HFFc6 (cell line): ENCODE measurements around the gene ATXN10. TPM values are rescaled to one million over a fixed set of nuclear protein-coding genes. Genes with fewer than 3 reads are reported as not detected.

Experiments used
- DNase-seq: peaks from one replicate; pipeline ENCODE4 v3.0.0-alpha.2; 2018
- H3K27ac Mint-ChIP-seq: 2 replicates; pipeline ENCODE4 v1.8.0; 2020; ENCODE audit warnings: mild to moderate bottlenecking, mixed read lengths
- H3K27me3 Mint-ChIP-seq: 2 replicates; pipeline ENCODE4 v1.8.0; 2021; ENCODE audit warnings: mild to moderate bottlenecking, moderate library complexity, mixed read lengths; ENCODE audit not compliant: insufficient read depth
- H3K36me3 Mint-ChIP-seq: 2 replicates; pipeline ENCODE4 v1.8.0; 2021; ENCODE audit warnings: low read depth, mixed read lengths
- H3K4me1 Mint-ChIP-seq: 2 replicates; pipeline ENCODE4 v1.8.0; 2020; ENCODE audit warnings: low read depth, mixed read lengths
- H3K4me3 Mint-ChIP-seq: 2 replicates; pipeline ENCODE4 v1.8.0; 2020; ENCODE audit warnings: mild to moderate bottlenecking, moderate library complexity, mixed read lengths
- H3K9me3 Mint-ChIP-seq: 2 replicates; pipeline ENCODE4 v1.8.0; 2020; ENCODE audit warnings: mild to moderate bottlenecking, mixed read lengths
- total RNA-seq, 6 experiments: library from RNA; stranded (reverse); fragmentation: NEBNext Ultra II Directional; extraction: Animal tissue kit (Norgen Biotek cat#: 25700); gene quantifications; 2 replicates in 1 of 6; 3 replicates in 5 of 6; pipeline ENCODE4 v1.2.3, GENCODE V29; 2021
- TF ChIP-seq, protein P1 (sequence below): fragments of 200-600 bp; sonication (generic); IDR thresholded peaks from 2 replicates; pipeline ENCODE4 v1.5.0; 2021; ENCODE audit warnings: antibody characterized with exemption, mild to moderate bottlenecking

ATXN10 gene
- total RNA-seq, 6 experiments from 2014 or later: 287 to 426 (median 370) TPM

- Mint-ChIP-seq H3K27ac (no peak overlapping the region), H3K4me1 (peaks cover 28% of the 10 kb centered on the region), H3K4me3 (no peak overlapping the region), H3K9me3 (no peaks in the 10 kb centered on the region), H3K27me3 (peaks cover 5% of the 10 kb centered on the region), H3K36me3 (no peaks in the 10 kb centered on the region)
- no peak for DNase-seq
- TF ChIP-seq, protein P1, sequence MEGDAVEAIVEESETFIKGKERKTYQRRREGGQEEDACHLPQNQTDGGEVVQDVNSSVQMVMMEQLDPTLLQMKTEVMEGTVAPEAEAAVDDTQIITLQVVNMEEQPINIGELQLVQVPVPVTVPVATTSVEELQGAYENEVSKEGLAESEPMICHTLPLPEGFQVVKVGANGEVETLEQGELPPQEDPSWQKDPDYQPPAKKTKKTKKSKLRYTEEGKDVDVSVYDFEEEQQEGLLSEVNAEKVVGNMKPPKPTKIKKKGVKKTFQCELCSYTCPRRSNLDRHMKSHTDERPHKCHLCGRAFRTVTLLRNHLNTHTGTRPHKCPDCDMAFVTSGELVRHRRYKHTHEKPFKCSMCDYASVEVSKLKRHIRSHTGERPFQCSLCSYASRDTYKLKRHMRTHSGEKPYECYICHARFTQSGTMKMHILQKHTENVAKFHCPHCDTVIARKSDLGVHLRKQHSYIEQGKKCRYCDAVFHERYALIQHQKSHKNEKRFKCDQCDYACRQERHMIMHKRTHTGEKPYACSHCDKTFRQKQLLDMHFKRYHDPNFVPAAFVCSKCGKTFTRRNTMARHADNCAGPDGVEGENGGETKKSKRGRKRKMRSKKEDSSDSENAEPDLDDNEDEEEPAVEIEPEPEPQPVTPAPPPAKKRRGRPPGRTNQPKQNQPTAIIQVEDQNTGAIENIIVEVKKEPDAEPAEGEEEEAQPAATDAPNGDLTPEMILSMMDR: no peak
These were observed 31.2 kb upstream of the ATXN10 start for GRCh38 chr22:45640291-45640940.

DNA sequence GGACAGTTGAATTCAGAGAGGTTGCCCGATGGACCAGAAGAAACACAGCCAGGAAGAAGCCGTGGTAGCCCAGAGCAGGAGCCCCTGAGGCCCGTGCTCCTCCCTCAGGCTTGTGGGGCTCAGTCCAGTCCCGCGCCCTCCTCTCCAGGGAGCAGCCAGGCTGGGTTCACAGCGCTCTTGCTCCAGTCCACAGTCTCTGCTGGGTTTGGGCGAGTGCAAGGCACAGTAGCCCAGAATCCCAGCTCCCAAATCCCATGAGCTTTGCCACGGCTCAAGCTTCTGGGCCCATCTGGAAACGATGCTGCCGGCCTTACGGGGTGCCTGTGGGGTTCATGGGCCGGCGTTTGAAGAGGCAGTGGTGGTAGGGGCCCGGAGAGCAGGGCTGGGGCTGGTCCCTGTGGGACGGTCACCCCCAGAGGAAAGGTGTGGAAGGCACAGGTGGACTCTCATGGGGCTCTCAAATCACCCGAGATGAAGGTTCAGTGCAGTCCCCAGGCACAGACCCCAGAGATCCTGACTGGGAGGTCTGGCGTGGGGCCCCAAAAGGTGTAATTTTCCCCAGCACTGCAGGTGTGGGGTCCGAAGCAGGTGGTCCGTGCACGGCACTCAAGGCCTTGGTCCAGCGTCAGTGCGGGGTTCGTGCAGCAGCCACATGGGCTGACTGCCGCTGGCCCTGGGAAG, 30.6 kb upstream of the ATXN10 start:
- Mint-ChIP-seq H3K36me3 (no peaks in the 10 kb centered on the region), H3K27ac (no peak overlapping the region), H3K9me3 (no peaks in the 10 kb centered on the region), H3K27me3 (peaks cover 5% of the 10 kb centered on the region), H3K4me1 (peaks cover 32% of the 10 kb centered on the region), H3K4me3 (no peak overlapping the region)
- TF ChIP-seq, protein P1: no peak
- DNase-seq: no peak

- H3K9me3 Mint-ChIP-seq: no peaks in the 10 kb centered on the region
- H3K27me3 Mint-ChIP-seq: no peaks in the 10 kb centered on the region; the same call in 1 of the 2 replicates
- H3K4me1 Mint-ChIP-seq: peaks cover 41% of the 10 kb centered on the region
- TF ChIP-seq, protein P1: no peak
- H3K4me3 Mint-ChIP-seq: no peak overlapping the region
- no peak overlapping the region for H3K27ac Mint-ChIP-seq
- no peak for DNase-seq
- H3K36me3 Mint-ChIP-seq: no peaks in the 10 kb centered on the region
These were observed 28.6 kb upstream of the ATXN10 start for GRCh38 chr22:45642986-45643385.

DNA sequence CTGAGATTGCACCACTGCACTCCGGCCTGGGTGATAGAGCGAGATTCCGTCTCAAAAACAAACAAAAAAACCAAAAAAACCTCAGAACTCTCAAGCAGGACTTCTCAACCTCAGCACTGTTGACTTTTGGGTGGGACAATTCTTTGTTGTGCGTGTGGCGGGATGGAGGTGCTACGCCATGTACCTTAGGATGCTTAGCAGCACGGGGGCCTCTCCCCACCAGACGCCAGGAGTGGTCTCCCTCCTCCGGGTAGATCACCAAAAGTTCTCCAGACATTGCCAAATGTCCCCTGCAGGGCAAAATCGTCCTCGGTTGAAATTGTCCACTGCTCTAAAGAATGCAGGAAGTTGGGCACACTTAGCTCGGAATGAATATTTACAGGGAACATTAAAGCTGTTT, 26.9 kb upstream of the ATXN10 start:
- Mint-ChIP-seq H3K27ac (no peak overlapping the region), H3K27me3 (no peaks in the 10 kb centered on the region; the same call in 1 of the 2 replicates), H3K36me3 (no peaks in the 10 kb centered on the region), H3K9me3 (no peaks in the 10 kb centered on the region), H3K4me3 (no peak overlapping the region), H3K4me1 (peaks cover 24% of the 10 kb centered on the region)
- no peak for DNase-seq
- TF ChIP-seq, protein P1: no peak

DNA sequence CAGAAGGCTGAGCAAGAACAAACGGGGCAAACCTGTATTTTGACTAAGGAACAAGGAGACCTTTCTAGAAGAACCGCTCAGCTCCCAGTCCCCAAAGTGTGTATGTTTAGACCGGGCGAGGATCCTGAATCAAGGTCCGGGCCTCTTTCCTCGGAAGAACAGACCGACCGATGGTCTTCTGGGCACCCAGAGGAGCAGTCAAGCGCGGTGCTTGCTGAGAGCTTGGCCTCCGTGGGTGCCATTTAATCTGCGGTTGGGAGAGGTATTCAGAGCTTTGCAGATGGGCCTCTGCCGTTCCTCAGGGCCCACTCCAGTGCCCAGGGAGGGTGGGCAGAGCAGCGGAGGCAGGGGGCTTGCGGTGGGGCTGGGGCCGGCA, 26.5 kb upstream of the ATXN10 start:
- DNase-seq: no peak
- Mint-ChIP-seq H3K27ac (no peak overlapping the region), H3K4me1 (peaks cover 20% of the 10 kb centered on the region), H3K36me3 (no peaks in the 10 kb centered on the region), H3K27me3 (no peaks in the 10 kb centered on the region; the same call in none of the 2 replicates), H3K4me3 (no peak overlapping the region), H3K9me3 (no peaks in the 10 kb centered on the region)
- TF ChIP-seq, protein P1: no peak
